Activated naive CD4-positive, alpha-beta T cell treated with anti-CD3 and anti-CD28 coated beads, Interleukin-2, amount 10 ng/mL, durations not matched to agents 7 days and 5 days (primary cell): Measurements from ENCODE around the gene FAM83B.
"Not testable (repeated sequence)": the region's sequence is repeated elsewhere in the genome, so short reads cannot be mapped to it uniquely, and the experiment has no call there.

ENCODE experiments used
- CTCF ChIA-PET: fragments of 350-600 bp; sonication (Branson Sonifier 250); formaldehyde crosslinking; loops from one replicate; lab custom pipeline; 2021; ENCODE audit warnings: antibody characterized with exemption; lab: Charles Lee
- DNase-seq: peaks from one replicate; pipeline ENCODE4 v3.0.0-alpha.2; 2020
- H3K27ac Mint-ChIP-seq: one replicate; pipeline ENCODE4 v1.8.0; 2021; ENCODE audit warnings: mild to moderate bottlenecking, moderate library complexity, mixed read lengths
- H3K27me3 Mint-ChIP-seq: one replicate; pipeline ENCODE4 v1.8.0; 2021; ENCODE audit warnings: mild to moderate bottlenecking, mixed read lengths
- H3K36me3 Mint-ChIP-seq: one replicate; pipeline ENCODE4 v1.8.0; 2021; ENCODE audit warnings: mixed read lengths
- H3K4me1 Mint-ChIP-seq: one replicate; pipeline ENCODE4 v1.8.0; 2021; ENCODE audit warnings: mixed read lengths
- H3K4me3 Mint-ChIP-seq: one replicate; pipeline ENCODE4 v1.8.0; 2021; ENCODE audit warnings: mild to moderate bottlenecking, moderate library complexity, mixed read lengths
- H3K9me3 Mint-ChIP-seq: one replicate; pipeline ENCODE4 v1.8.0; 2021; ENCODE audit warnings: mixed read lengths

FAM83B gene, protein sequence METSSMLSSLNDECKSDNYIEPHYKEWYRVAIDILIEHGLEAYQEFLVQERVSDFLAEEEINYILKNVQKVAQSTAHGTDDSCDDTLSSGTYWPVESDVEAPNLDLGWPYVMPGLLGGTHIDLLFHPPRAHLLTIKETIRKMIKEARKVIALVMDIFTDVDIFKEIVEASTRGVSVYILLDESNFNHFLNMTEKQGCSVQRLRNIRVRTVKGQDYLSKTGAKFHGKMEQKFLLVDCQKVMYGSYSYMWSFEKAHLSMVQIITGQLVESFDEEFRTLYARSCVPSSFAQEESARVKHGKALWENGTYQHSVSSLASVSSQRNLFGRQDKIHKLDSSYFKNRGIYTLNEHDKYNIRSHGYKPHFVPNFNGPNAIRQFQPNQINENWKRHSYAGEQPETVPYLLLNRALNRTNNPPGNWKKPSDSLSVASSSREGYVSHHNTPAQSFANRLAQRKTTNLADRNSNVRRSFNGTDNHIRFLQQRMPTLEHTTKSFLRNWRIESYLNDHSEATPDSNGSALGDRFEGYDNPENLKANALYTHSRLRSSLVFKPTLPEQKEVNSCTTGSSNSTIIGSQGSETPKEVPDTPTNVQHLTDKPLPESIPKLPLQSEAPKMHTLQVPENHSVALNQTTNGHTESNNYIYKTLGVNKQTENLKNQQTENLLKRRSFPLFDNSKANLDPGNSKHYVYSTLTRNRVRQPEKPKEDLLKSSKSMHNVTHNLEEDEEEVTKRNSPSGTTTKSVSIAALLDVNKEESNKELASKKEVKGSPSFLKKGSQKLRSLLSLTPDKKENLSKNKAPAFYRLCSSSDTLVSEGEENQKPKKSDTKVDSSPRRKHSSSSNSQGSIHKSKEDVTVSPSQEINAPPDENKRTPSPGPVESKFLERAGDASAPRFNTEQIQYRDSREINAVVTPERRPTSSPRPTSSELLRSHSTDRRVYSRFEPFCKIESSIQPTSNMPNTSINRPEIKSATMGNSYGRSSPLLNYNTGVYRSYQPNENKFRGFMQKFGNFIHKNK

DNA sequence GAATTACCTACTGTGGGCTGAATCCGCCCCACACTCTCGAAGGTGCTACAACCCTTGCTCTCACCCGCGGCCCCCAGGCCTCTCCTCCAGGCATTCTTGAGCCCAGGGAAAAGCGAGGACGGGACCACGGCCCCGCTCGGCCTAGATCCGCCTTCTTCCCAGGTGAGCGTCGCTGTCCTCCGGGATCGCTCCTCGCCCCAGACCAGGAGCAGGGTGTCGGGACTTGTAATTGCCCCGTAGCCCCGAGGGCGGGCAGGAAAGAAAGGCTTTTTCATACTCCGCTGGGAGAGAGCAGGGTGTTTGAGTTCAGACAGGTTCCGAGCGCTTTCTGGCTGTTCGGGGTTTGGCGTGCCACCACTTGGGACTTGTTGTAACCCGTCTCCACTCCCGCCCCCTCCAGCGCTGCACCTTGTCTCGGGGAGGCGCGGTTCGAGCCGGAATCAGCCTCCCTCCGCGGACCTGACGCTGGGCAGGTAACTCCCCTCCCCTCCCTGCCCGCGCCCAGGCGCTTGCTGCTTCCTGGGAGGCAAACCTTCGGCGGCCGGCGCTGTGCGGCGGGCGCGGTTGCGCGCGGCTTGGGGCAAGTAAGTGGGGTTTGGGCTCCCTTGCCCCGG lies at the start of gene FAM83B:
FAM83B (plus strand) TSS at position 529 of the 614 bp plus-strand sequence. CDS start 23,476 bp downstream, outside the sequence.
- H3K4me1 Mint-ChIP-seq, result no peaks in the 10 kb centered on the region
- H3K27me3 Mint-ChIP-seq, result peaks cover 21% of the 10 kb centered on the region
- no peak within 1 kb of the TSS for H3K4me3 Mint-ChIP-seq
- H3K36me3 Mint-ChIP-seq, result no peaks in the 10 kb centered on the region
- H3K9me3 Mint-ChIP-seq, result peaks cover 2% of the 10 kb centered on the region
- DNase-seq, result no peak
- CTCF ChIA-PET, result no interaction called here
- no peak within 1 kb of the TSS for H3K27ac Mint-ChIP-seq

DNA sequence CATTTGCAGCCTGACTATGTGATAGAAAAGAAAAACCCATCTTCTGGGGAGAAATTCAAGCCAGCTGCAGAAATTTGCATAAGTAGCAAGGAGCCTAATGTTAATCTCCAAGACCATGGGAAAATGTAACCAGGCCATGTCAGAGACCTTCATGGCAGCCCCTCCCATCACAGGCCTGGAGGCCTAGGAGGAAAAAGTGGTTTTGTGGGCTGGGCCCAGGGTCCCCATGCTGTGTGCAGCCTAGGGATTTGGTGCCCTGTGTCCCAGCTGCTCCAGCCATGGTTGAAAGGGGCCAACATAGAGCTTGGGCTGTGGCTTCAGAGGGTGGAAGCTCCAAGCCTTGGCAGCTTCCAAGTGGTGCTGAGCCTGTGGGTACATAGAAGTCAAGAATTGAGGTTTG lies 49.7 kb upstream of the FAM83B start:
- H3K9me3 Mint-ChIP-seq, result peaks cover 11% of the 10 kb centered on the region
- H3K4me3 Mint-ChIP-seq, H3K4me1 Mint-ChIP-seq, DNase-seq, H3K27ac Mint-ChIP-seq, CTCF ChIA-PET, H3K36me3 Mint-ChIP-seq, H3K27me3 Mint-ChIP-seq: not testable (repeated sequence)

DNA sequence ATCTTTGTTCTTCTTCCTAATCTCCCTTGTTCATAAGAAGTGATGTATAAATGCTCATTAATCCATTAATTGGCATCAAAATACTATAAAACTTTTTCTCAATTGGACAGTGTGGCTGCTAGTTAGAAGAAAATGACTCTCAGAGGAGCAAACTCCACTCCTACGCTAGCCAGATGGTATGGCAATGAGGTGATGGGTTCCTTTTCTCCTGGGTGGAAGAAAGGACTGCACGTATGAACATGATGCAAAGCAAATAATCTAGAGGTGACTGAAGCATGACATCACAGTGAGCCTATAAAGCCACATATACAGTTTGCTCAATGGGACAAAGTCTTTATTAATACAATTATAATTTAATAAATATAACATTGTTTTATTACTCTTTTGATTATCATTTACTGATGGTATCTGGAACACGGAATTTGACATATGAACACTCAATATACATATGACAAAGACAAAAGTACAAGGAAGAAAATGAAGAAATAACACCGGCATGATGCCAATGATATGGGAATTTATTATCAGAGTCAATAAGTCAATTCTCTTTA lies 46.4 kb upstream of the FAM83B start:
- DNase-seq, result no peak
- no peaks in the 10 kb centered on the region for H3K27me3 Mint-ChIP-seq
- CTCF ChIA-PET, result no interaction called here
- no peaks in the 10 kb centered on the region for H3K36me3 Mint-ChIP-seq
- H3K4me3 Mint-ChIP-seq, result no peak overlapping the region
- no peak overlapping the region for H3K27ac Mint-ChIP-seq
- peaks cover 13% of the 10 kb centered on the region for H3K9me3 Mint-ChIP-seq
- H3K4me1 Mint-ChIP-seq, result no peaks in the 10 kb centered on the region

GRCh38 chr6:54801244-54801643 lies 45.3 kb upstream of the FAM83B start:
- CTCF ChIA-PET, result no interaction called here
- H3K4me3 Mint-ChIP-seq, result no peak overlapping the region
- no peaks in the 10 kb centered on the region for H3K4me1 Mint-ChIP-seq
- DNase-seq, result no peak
- peaks cover 12% of the 10 kb centered on the region for H3K9me3 Mint-ChIP-seq
- no peaks in the 10 kb centered on the region for H3K36me3 Mint-ChIP-seq
- H3K27ac Mint-ChIP-seq, result no peak overlapping the region
- no peaks in the 10 kb centered on the region for H3K27me3 Mint-ChIP-seq

DNA sequence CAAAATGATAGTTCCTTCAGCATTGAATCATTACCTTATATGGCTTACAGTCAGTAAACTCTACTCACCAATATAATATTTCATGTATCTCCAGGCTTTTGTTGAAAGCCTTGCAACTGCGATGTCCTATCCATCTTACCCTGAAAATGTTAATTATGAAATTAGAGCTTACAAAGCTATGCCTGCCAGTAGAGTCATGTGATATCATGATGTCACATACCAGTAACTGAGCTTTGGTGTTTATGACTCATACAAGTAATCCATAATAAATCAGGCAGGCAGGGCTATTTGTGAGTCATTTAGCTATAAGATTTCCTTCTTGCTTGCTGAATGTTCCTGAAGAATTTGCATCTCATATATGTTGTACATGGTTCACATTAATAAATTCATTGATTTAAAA lies 44.9 kb upstream of the FAM83B start:
- Mint-ChIP-seq H3K9me3 (peaks cover 8% of the 10 kb centered on the region), H3K4me3 (no peak overlapping the region), H3K36me3 (no peaks in the 10 kb centered on the region), H3K27ac (no peak overlapping the region), H3K4me1 (no peaks in the 10 kb centered on the region), H3K27me3 (no peaks in the 10 kb centered on the region)
- CTCF ChIA-PET, result no interaction called here
- no peak for DNase-seq

DNA sequence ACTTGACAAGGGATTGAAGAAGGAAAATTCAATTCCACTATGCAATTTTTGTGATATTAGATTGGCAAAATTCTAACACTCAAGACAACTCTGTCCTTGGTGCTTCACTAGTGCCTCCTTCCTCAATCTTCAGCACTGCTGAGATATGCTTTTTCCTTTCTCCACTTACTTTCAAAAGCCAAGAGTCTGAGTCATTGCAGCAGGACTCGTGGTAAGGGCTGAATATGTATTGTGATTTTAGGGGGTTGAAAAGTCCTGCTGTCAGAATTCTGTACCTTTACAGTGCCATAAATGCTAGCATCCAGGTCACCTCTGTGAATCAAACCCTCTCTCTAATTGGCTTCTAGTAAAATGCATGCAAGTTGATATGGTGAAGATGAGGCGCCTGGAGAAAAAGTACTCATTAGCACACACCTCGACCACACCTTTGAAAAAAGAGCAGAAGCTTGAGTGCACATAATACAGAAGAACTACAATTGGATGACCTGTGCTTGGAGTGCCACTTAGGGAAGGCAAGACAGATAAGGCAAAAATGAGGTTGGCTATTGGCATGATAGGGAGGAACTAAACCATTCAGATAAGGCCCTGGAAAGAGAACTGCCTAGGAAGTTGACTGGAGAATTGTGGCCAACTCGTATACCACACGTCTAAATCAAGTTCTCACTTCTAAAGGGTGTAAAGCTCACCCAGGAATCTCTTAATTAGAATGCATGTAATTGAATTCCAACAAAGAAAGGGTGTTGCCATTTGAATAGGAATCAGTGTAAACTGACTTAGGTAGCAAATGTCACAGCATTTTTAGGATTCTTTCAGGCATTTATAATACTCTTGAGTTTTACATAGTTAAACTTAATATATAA lies 43.6 kb upstream of the FAM83B start:
- Mint-ChIP-seq H3K4me1 (no peaks in the 10 kb centered on the region), H3K4me3 (no peak overlapping the region), H3K27me3 (no peaks in the 10 kb centered on the region), H3K9me3 (peaks cover 6% of the 10 kb centered on the region), H3K27ac (no peak overlapping the region), H3K36me3 (no peaks in the 10 kb centered on the region)
- CTCF ChIA-PET, result no interaction called here
- DNase-seq, result no peak

GRCh38 chr6:54805077-54805476 lies 41.5 kb upstream of the FAM83B start:
- no peaks in the 10 kb centered on the region for H3K27me3 Mint-ChIP-seq
- DNase-seq, result no peak
- no peak overlapping the region for H3K4me3 Mint-ChIP-seq
- CTCF ChIA-PET, result no interaction called here
- H3K36me3 Mint-ChIP-seq, result no peaks in the 10 kb centered on the region
- peaks cover 1% of the 10 kb centered on the region for H3K9me3 Mint-ChIP-seq
- H3K27ac Mint-ChIP-seq, result no peak overlapping the region
- no peaks in the 10 kb centered on the region for H3K4me1 Mint-ChIP-seq

DNA sequence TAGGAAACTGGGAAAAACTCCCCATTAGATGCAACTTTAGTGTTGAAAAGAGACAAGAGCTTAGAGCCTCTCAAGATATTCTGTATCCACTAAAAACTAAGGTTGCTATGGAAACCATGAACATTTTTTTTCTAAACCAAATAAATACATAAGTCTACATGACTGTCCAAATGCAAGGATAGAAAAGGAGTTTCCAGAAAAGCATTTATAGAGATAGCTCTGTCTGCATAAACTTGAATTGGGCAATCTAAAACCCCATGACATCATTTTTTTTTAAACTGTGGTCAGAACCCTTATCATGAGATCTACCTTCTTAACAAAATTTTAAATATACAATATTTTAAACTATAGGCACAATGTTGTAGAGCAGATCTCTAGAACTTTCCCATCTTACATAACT lies 36.4 kb upstream of the FAM83B start:
- peaks cover 8% of the 10 kb centered on the region for H3K9me3 Mint-ChIP-seq
- H3K4me1 Mint-ChIP-seq, result no peaks in the 10 kb centered on the region
- CTCF ChIA-PET, result no interaction called here
- no peaks in the 10 kb centered on the region for H3K36me3 Mint-ChIP-seq
- no peaks in the 10 kb centered on the region for H3K27me3 Mint-ChIP-seq
- DNase-seq, result no peak
- H3K27ac Mint-ChIP-seq, result no peak overlapping the region
- no peak overlapping the region for H3K4me3 Mint-ChIP-seq

DNA sequence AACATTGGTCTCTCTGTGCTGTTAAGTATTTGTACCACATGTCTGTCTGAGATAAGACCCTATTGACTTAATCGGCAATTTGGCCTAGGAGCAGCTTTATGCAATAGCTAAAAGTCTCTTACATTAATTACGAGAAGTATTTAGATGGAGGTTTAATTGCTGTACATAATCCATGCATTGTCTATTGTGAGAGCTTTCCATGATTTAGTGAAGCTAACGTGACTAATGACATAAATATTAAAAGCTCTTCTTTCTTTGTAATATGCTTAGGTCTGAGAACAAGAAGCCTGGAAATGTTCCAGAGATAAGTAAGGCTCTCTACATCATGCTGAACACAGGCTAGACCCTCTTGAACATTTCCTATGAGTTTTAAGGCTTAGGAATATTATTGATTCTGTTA lies 32.7 kb upstream of the FAM83B start:
- H3K27ac Mint-ChIP-seq, result no peak overlapping the region
- DNase-seq, result no peak
- H3K27me3 Mint-ChIP-seq, result no peaks in the 10 kb centered on the region
- H3K36me3 Mint-ChIP-seq, result no peaks in the 10 kb centered on the region
- CTCF ChIA-PET, result no interaction called here
- H3K4me1 Mint-ChIP-seq, result no peaks in the 10 kb centered on the region
- peaks cover 10% of the 10 kb centered on the region for H3K9me3 Mint-ChIP-seq
- no peak overlapping the region for H3K4me3 Mint-ChIP-seq

- CTCF ChIA-PET, result no interaction called here
- Mint-ChIP-seq H3K27ac (no peak overlapping the region), H3K4me1 (no peaks in the 10 kb centered on the region), H3K9me3 (peaks cover 17% of the 10 kb centered on the region), H3K4me3 (no peak overlapping the region), H3K36me3 (no peaks in the 10 kb centered on the region), H3K27me3 (no peaks in the 10 kb centered on the region)
- no peak for DNase-seq
Observed at GRCh38 chr6:54817236-54817635, 29.3 kb upstream of the FAM83B start.

GRCh38 chr6:54817834-54818233 lies 28.7 kb upstream of the FAM83B start:
- no peak overlapping the region for H3K4me3 Mint-ChIP-seq
- H3K9me3 Mint-ChIP-seq, result peaks cover 14% of the 10 kb centered on the region
- H3K27ac Mint-ChIP-seq, result no peak overlapping the region
- CTCF ChIA-PET, result interaction anchor here (0.6 kb wide), 1 partner anchor 262 kb away, joined by 3 read pairs; no protein-coding TSS in a partner anchor
- no peaks in the 10 kb centered on the region for H3K4me1 Mint-ChIP-seq
- H3K27me3 Mint-ChIP-seq, result no peaks in the 10 kb centered on the region
- H3K36me3 Mint-ChIP-seq, result no peaks in the 10 kb centered on the region
- DNase-seq, result no peak

DNA sequence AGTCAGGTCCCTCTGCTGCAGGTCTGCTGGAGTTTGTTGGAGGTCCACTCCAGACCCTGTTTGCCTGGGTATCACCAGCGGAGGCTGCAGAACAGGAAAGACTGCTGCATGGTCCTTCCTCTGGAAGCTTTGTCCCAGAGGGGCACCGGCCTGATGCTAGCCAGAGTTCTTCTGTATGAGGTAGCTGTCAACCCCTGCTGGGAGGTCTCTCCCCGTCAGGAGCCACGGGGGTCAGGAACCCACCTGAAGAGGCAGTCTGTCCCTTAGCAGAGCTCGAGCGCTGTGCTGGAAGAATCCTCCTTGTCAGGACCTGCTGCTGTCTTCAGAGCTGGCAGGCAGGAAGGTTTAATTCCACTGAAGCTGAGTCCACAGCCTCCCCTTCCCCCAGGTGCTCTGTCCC lies 22.3 kb upstream of the FAM83B start:
- H3K4me3 Mint-ChIP-seq, DNase-seq, H3K27me3 Mint-ChIP-seq, CTCF ChIA-PET, H3K27ac Mint-ChIP-seq, H3K36me3 Mint-ChIP-seq, H3K4me1 Mint-ChIP-seq: not testable (repeated sequence)
- peaks cover 17% of the 10 kb centered on the region for H3K9me3 Mint-ChIP-seq

- no peaks in the 10 kb centered on the region for H3K36me3 Mint-ChIP-seq
- H3K27me3 Mint-ChIP-seq, result no peaks in the 10 kb centered on the region
- no peak for DNase-seq
- peaks cover 5% of the 10 kb centered on the region for H3K9me3 Mint-ChIP-seq
- H3K4me1 Mint-ChIP-seq, result no peaks in the 10 kb centered on the region
- CTCF ChIA-PET, result no interaction called here
- no peak overlapping the region for H3K27ac Mint-ChIP-seq
- no peak overlapping the region for H3K4me3 Mint-ChIP-seq
Observed at GRCh38 chr6:54827010-54827409, 19.6 kb upstream of the FAM83B start.
